ENCODE results near the gene PSTPIP1.

The PSTPIP1 gene

DNA sequence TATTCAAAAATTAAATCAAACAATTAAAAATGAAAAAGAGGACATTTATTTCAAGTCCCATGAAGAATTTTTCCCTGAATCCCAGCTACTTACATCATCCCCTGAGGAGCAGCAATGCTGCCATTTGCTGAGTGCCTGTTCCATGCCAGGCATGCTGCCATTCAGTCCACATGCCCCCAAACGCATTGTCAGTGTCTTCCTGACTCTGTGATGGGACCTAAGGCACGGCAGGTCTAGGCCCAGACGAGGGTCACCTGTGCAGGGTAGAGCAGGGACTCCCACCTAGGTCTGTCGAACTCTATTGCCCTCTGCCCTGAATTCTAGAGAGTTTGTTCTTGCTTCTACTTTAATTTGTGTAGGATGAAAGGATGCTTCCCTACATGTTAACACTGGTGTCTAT lies 7.0 kb downstream of the PSTPIP1 start:
- peak; percentile 13 for DNase-seq

DNA sequence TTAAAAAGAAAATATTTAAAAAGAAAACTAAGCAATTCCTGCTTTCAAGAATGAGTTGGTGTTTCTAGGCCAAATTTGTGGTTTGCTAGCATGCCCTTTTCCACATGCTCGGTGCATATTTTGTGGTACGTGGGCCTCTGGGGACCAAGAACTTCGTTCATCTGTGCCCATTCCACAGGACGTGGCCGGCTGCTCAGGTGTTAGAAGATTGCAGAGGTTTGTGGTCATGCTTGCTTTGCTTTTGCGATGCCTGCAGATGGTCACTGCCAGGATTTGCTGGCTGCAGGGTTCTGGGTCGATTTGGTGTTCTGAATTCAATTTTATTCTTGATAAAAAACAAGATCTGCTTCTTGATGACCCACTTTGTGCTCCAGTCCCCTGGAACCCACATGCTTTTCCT lies 7.5 kb downstream of the PSTPIP1 start:
- DNase-seq = peak; percentile 53

DNA sequence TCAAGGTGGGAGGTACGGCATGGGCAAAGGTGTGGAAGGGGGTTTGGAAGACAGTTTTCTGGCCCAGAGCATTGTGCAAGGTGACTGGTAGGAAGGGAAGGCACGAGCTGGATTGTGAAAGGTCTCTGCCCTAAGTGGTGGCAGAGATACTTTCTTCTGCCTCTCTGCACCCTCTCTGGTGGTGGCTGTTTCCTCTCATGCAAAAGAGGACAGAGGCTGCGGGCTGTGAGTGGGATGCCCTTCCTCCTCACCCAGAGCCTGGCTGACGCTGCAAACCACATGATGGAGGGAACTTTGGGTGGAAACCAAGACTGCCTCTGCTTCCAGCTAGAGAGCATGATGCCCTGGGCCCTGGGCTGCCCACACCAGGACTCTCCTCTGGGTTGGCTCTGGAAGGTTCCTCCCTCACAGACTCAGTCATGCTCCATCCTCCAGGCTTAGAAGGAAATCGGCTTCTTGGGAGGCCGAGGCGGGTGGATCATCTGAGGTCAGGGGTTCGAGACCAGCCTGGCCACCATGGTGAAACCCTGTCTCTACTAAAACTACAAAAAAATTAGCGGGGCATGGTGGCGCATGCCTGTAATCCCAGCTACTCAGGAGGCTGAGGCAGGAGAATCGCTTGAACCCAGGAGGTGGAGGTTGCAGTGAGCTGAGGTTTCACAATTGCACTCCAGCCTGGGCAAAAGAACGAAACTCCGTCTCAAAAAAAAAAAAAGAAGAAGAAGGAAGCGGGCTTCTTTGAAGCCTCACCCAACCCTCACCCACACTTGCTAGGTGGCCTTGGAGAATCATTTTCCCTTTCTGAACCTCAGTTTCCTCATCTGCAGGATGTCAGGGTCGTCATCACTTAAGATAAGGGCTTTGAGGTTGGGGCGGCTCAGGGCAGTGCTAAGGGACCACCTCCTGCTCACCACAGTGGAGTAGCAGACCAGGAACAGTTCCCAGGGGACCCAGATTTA lies 8.3 kb downstream of the PSTPIP1 start:
- peak; percentile 52 for DNase-seq

DNA sequence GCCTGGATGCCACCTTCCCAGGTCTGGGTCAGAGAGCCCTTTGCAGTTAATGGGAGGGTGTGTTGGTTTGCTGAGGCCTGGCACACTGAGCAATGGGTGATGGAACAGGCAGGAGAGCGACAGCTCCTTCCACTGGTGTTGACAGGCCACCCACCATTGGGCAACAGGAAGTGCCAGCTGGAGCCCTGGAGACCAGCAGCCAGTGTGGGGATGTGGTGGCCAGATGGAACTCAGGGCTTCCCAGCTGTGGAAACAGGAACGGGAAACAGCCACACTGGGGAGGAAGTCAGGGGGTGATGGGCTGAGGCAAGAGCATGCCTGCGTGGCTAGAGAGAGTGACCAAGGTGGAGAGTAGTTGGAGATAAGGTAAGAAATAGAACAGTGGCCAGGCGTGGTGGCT lies 9.3 kb downstream of the PSTPIP1 start:
- DNase-seq = peak; percentile 70

DNA sequence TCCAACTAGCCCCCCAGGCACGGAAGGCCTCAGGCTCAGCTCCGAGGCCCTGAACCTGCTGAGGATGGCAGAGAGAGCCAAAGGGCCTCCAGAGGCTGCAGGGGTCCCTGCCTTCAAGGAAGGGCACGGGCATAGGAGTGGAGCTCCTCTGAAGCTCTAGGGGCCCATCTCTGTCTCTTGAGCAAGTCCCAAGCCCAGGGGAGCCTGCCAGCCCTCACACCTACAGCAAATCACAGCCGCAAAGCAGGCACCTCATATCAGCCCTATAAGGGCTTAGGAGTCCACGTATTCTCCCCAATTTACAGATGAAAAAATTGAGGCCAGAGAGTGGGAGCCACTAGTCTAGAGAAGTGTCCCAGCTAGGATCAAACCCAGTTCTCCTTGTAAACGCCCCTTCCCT lies 14.2 kb downstream of the PSTPIP1 start:
- DNase-seq = no peak

DNA sequence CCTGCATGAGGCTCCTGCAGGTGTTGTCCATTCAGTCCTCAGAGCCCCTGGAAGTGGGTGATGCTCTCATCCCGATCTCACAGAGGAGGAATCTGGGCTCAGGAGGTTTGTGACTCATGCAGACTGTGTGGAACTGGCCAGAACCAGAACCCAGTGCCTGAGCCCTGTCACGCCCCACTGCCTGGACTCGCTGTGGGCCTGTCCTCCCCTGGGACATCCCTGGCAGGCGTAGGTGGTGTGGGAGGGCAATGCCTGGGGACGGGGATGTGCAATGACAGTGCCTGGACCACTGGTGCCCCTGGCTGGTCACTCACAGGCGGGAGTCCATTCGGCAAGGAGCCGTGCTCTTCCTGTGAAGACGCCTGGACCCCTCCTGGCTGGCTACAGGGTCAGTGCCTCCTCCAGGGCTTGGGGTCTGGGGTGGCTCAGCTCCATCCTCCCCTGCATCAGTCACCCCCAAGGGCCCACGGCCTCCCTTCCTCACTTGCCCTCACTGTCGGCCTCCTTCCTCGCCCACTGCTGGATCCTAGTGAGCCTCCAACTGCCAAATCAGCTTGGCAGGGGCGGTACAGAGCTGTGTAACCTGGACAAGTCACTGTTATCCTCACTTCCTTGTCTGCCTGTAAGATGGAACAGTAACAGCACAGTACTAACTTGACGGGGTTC lies 14.9 kb downstream of the PSTPIP1 start:
- no peak for DNase-seq

DNA sequence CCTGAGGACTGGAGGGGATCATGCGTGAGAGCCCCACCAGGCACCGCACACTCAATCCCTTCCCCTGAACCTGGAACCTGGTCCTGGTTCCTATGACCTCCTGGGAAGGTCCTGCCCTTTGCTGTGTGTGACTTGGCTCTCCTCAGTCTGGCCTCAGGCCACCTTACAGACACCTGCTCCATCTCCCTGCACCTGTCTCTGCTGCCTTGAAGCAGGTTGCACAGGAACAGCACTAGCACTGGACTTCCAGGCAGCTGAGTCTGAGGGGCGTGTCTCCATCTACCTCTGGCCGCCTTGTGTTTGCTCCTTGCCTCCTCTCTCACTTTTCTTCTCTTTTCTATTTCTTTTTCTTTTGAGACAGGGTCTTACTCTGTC lies 15.4 kb downstream of the PSTPIP1 start:
- DNase-seq = no peak

DNA sequence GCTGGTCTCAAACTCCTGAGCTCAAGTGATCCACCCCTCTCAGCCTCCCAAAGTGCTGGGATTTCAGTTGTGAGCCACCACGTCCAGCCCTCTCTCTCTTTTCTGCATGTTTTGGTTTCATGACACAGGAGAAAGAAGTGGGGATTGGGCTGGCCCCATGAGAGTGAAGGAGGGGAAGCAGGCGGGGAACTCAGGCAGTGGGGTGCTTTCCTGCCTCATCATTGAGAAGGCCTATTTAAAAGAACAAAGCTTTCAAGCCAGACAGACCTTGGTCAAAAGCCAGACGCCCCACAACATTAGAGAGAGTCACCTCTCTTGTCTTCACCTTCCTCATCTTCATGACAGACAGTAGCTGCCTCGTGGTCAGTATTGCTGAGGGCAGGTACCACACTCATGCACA lies 15.9 kb downstream of the PSTPIP1 start:
- DNase-seq = no peak

DNA sequence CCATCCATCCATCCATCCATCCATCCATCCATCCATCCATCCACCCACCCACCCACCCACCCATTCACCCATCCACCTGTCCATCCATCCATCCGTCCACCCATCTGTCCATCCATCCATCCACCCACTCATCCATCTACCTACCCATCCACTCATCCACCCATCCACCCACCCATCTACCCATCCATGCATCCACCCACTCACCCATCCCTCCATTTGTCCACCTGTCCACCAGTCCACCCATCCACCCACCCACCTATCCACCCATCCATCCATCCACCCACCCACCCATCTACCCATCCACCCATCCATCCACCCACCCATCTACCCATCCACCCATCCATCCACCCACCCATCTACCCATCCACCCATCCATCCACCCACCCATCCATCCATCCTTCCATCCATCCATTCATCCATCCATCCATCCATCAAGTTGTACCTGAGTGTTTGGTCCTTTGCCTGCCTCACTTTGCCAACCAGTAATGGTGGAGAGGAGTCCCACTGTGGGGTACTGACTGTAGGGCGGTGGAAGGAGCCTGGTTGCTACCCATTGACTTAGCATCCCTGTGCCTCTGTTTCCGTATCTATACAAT lies 17.3 kb downstream of the PSTPIP1 start:
- no peak for DNase-seq

DNA sequence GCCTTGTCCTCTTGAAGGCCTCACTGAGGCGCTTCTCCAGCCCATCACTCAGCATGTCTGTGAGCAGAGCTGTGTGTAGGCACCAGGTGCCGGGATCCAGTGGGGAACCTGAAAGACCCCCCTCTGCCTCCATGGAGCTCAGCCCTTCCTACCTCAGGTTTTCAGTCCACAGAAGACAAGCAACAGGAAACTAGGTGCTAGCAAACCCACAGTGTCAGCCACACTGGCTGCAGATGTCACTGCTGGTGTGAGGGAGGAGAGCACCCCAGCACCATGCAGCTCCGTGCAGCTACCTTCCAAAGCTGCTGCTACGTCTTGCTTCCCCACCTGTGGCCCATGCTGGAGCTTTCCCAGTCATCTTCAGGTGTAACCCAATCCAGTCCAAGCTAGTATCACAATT lies 17.9 kb downstream of the PSTPIP1 start:
- DNase-seq = no peak

DNA sequence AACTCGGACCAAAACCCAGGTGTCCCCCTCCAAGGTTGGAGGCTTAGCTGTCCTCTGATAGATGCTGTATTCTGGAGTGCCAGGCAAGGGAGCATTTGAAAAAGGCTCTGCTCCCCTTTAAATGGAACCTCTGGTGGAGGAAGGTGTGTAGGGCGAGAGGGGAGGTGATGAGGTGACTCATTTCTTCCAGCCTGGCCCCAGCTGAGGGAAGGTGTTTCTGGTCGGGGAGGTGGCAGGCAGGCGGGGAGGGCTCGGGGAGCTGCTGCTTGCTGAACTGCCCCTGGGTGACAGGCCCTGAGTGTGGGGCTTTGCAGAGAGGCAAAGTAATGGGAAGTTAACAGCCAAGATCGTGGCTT lies 18.8 kb downstream of the PSTPIP1 start:
- no peak for DNase-seq

DNA sequence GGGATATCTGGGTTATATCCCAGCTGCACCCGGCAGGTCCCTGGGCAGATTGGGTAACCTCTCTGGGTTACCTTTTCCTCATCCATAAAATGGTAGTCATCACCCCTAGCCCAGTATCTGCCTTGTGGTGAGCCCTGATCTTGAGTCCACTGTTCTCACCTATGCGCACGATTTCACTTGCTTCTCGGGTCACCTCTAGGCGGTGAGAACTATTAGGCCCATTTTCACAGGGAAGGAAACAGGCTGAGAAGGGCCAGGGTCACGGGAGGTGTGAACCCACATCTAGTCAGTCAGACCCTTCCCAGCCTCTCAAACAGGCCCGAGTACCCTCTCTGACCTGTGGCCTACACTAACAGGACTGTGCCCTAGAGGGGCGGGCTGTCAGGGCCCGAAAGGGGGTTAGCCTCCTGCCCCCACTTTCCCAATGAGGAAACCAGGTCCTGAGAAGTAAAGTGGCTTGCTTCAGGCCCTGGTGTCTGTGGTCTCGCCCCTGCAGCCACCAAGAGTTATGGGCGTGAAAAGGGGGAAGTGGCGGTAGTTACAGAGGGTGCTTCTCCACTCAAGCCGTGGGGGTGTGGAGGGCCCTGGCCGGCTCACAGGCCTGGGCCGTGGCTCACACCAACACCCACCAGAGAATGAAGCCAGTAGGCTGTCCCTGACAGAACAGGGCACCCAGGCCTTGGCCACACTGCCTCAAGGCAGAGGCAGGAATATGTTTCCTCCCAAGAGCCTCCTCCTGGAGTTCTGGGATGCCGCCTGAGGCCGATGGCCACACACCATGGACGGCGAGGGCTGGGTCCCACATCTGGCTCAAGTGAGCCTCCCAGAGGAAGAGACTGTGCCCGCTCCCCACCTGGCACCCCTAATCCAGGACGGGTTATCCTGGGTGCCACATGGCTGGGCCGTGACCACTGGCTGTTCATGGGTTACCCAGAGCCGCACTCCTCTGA lies 19.5 kb downstream of the PSTPIP1 start:
- DNase-seq = no peak

DNA sequence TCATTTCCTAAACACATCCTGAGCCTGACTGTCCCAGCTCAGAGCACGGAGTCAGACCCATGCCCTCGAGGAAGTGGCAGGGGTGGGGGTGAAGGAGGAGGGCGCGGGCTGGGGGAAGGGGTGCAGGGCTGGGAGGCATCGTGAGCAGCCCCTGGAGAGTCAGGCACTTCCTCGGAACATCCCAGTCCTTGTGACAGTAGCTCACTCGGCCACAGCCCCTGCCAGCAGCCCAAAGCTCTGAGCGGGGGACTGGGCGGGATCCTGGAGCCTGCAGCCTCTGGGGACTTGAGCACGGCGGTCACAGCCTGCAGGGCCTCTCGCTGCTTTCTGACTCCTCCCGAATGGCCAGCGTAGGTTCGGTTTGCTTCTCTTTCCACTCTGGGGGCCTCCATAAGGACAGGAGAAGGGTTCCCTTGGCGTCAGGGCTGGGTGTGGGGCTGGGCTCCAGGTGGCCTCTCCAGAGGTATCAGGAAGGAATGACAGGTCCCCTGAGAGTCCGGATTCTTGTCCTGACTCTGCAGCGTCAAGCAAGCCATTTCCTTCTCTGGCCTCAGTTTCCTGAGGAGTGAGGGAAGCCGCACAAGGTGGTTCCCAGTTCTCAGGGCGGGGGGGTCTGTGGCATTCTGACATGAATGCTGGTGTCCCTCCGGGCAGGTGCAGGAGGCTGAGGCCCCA lies 20.9 kb downstream of the PSTPIP1 start:
- DNase-seq = no peak

DNA sequence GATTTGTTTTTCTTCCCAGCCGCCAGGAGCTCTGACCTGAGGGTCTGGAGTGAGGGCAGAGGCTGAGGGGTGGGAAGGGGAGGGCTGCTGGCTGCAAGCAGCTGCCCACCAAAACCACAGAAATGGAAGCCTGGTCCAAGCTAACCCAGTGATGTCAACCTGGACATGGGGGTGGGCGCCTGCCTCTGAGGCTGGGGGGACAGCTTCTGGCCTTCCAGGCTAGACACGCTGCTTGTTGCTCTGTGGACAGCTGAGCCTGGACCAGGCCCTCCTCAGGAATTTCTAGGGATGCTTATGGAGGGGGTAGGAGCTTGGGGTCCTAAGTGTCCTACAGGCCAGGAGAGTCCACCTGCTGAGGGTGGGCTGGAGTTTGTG lies 21.4 kb downstream of the PSTPIP1 start:
- DNase-seq = no peak

DNA sequence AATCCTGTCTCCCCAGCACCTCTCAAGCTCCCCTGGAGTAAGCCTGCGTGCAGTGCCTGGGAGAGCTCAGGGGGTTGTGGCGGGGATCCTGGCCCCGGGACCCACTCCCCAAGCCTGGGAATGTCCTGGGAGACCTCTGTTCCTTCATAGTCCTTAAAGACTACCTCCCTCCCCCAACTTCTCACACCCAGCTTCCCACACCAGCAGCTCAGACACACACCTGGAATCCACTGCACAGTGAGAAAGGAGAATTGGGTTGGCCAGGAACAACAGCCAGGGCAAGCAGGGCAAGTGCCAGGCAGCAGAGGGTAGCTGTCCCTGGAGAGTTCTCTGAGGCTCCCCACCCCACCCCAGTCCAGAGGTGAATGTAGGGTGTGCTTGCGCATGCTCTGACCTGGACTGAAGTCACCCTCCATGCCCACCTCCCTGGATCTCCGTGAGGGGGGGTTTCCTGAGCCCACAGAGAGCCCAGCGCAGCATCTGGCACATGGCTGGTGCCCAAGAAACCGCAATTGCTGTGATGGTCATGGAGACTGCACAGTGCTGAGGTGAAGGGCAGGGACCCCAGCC lies 22.2 kb downstream of the PSTPIP1 start:
- DNase-seq = no peak

DNA sequence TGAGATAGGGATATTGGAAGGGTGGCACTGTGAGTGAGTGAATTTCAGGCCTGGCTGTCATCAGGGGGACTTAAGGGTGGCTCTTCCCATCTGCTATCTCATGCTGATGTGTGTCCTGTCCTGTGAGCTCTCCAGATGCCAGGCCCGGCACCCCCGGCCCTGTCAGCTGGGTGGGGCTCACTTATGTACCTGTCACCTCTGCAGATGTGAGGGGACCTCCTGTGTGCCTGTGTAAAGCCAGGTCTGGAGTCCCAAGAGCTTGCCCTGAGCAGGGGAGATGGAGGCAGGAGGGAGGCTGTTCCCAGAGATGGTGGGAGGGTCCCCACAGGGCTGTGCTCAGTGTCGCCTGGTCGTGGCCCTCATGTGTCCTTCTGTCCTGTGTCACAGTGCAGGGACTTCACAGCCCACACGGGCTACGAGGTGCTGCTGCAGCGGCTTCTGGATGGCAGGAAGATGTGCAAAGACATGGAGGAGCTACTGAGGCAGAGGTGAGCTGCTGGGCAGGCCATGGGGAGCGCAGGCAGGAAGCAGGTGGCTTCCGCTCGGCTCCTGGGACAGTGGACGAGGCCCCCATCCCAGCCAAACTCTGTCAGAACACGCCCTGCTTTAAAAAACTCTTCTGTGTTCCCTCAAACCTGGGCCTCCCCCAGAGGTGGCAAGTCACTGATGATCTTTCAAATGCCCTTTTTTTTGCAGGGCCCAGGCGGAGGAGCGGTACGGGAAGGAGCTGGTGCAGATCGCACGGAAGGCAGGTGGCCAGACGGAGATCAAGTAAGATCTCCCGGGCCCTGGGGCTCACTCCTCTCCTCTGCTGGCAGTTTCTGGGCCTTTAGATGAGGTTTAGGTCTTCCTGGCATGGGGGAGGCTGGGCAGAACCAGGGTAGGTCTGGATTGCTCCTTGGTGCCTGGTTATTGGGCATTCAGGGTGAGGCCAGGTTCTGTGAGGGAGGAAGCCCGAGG lies 23.1 kb downstream of the PSTPIP1 start:
- DNase-seq = no peak

DNA sequence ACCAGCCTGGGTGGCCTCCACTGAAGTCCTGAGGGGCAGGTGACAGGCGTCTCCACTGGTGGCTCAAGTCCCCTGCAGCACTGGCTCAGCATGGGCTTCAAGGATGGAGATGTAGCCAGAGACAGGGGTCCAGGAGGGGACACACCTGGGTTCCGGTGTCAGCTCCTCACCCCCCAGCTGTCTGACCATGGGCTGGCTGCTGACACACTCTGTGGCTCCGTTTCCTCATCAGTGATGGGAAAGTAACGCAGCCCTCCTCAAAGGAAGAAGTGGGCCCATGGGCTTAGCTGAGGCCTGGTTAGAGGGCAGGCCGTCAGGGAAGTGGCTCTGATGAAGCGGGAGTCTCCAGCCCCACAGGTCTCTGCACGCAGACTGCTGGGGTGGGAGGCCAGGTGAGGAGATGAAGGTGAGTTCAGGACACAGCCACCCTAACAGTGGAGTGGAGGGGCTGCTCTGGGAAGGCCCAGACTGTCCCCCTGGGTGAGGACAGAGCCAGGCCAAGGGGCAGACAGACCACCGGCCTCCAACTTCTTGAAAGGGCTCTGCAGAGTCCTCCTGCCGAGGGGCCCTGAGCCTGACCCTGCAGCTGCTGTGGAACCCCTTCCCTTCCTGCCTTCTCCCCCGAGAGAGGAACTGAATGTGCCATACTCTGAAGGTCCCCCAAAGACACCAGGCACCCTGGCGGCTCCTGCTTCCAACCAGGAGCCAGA lies 24.0 kb downstream of the PSTPIP1 start:
- no peak for DNase-seq

DNA sequence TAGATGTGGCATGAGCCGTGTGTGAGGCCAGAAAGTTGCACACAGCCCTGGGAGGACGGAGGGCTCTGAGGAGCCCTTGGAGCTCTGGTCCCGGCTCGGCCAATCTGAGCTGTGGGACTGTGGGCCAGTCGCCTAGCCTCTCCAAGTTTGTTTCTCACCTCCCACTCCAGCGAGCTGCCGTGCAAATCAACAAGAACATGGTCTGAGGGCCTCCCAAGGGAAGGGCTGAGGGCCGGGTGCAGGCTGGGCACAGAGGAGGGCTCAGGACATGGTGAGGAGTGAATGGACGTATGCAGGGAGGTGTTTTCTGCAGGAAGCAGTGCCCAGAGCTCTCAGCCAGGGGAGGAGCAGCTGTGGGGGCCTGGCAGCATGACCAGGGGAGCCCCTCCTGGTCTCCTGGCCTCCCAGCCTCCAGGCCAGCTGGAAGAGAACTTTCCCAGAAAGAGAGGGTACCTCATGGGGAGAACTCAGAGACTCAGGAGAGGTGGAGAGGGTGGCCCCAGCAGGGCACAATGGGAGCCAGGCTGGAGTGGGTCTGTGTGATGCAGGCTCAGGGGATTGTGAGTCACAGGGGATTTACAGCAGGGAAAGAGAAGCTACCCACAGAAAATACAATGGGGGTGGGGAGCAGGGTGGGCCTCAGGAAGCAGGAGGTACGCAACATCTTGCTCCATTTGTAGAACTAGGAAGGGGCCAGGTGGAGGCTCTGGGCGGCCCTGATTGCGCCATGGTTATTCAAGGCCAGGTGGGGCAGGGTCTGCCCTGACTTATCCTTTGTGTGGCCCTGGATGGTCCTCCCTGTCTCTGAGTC lies 24.8 kb downstream of the PSTPIP1 start:
- no peak for DNase-seq
